Neutrophil (primary cell): ENCODE results near the gene CTBP2.

Experiments
- H3K27ac ChIP-seq: fragments of 200-600 bp; sonication (generic); 2 replicates; pipeline ENCODE4 v1.5.1; 2016; ENCODE audit warnings: mild to moderate bottlenecking, moderate library complexity
- H3K27me3 ChIP-seq: fragments of 200-600 bp; sonication (generic); 2 replicates; pipeline ENCODE4 v1.6.0; 2016; ENCODE audit warnings: mild to moderate bottlenecking
- H3K36me3 ChIP-seq: fragments of 200-600 bp; sonication (generic); 2 replicates; pipeline ENCODE4 v1.5.1; 2017
- H3K4me1 ChIP-seq, 2 experiments: fragments of 200-600 bp in 1 of 2; sonication (generic) in 1 of 2; 1 replicate in 1 of 2; 2 replicates in 1 of 2; pipeline versions ENCODE4 v1.5.1 to v1.6.1; 2013 to 2016; ENCODE audit warnings: low read depth in 1 of 2, low read length in 1 of 2, mild to moderate bottlenecking in 1 of 2, moderate library complexity in 1 of 2; ENCODE audit not compliant: control insufficient read depth in 1 of 2, insufficient read depth in 1 of 2
- H3K4me3 ChIP-seq, 2 experiments: fragments of 200-600 bp in 1 of 2; sonication (generic) in 1 of 2; 1 replicate in 1 of 2; 2 replicates in 1 of 2; pipeline ENCODE4 v1.5.1; 2013 to 2016; ENCODE audit warnings: low read depth in 1 of 2, low read length in 1 of 2, mild to moderate bottlenecking in 1 of 2, moderate library complexity in 1 of 2
- H3K9me3 ChIP-seq: fragments of 200-600 bp; sonication (generic); 2 replicates; pipeline ENCODE4 v1.5.1; 2016
- CTCF ChIP-seq: fragments of 200-600 bp; sonication (generic); IDR thresholded peaks from 2 replicates; pipeline ENCODE4 v1.5.1; 2016; ENCODE audit warnings: antibody characterized with exemption

Gene CTBP2

GRCh38 chr10:125114761-125115391 lies 45.5 kb downstream of the CTBP2 start:
- H3K4me1 ChIP-seq = peaks cover 8 to 16% of the 10 kb centered on the region in 2 experiments
- H3K27ac ChIP-seq = no peak overlapping the region
- no peak for TF ChIP-seq CTCF
- no peaks in the 10 kb centered on the region for H3K27me3 ChIP-seq
- peaks cover 7% of the 10 kb centered on the region for H3K36me3 ChIP-seq
- H3K9me3 ChIP-seq = no peaks in the 10 kb centered on the region
- no peak overlapping the region for H3K4me3 ChIP-seq

- no peak for TF ChIP-seq CTCF
Measured at GRCh38 chr10:125113691-125114371, 46.5 kb downstream of the CTBP2 start.

DNA sequence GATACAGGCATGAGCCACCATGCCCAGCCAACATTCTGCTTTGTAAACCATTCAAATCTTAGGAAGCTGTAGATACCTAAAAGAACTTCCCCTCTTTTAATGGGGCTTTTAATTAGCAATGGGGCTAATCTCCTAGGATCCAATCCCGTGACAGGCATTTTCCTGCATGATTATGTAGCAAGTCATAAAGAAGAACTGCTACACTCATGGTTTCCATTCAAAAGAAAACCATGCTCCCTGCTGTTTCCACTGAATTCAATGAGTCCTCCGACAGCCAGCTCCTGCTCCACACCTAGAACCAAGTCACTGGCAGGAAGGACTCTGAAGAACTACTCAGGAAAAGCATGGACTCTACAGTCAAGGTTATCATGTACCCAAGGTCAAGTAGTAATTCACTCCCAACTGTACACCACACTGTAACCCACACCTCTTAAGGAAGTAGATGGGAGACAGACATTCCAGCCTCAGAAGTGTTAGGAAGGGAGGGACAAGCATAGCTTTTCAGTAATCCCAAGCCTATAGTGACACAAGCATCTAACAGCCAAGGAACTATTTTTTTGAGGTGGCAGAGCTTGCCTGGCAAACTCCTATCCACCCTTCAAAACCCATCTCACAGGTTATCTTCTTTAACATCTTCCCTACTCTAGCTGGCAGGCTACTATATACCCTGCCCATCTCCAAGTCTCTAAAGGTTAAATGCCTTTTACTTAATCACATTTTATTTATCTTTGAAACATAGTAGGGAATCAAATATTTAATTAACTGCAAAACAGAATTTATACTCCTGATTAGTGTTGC lies 47.5 kb downstream of the CTBP2 start:
- no peak for TF ChIP-seq CTCF
- no peaks in the 10 kb centered on the region for H3K27me3 ChIP-seq
- H3K27ac ChIP-seq = no peak overlapping the region
- H3K36me3 ChIP-seq = peaks cover 26% of the 10 kb centered on the region
- no peaks in the 10 kb centered on the region for H3K9me3 ChIP-seq
- no peak overlapping the region for H3K4me3 ChIP-seq
- H3K4me1 ChIP-seq = peaks cover 21 to 30% of the 10 kb centered on the region in 2 experiments

More at GRCh38 chr10:125113691-125114371, 46.5 kb downstream of the CTBP2 start:
- Histone ChIP-seq H3K27me3 (no peaks in the 10 kb centered on the region), H3K4me3 (no peak overlapping the region), H3K9me3 (no peaks in the 10 kb centered on the region), H3K27ac (no peak overlapping the region), H3K4me1 (peaks cover 13 to 24% of the 10 kb centered on the region in 2 experiments), H3K36me3 (peaks cover 17% of the 10 kb centered on the region)

DNA sequence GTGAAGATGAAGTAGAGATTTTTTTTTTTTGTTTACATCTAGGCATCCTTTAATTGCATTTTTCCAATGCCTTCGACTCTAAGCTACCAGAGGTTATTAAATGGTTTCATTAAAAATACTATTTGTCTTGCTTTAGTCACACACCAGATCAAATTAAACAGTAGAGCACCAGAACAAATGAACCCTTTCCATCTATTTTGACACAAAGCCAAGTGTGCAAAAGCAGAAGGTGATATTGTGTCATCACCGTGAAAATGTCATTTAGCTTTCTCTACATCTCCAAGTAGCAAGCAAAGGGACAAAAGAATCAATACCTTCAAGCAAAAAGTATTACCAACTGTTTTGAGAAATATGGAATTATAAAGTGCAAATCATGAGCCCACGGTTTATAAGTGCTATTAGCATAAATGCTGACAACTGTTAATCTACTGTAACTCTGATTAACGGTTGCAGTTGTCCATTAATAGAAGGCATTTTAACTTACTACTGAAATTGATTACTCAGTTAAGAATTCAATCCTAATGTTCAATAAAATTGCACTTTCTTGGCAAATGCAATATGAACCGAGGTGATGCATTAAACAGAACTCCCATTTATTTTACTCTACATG lies 49.1 kb downstream of the CTBP2 start:
- Histone ChIP-seq H3K4me1 (peaks cover 27 to 39% of the 10 kb centered on the region in 2 experiments), H3K27ac (peak overlapping the region; percentile 50), H3K4me3 (no peak overlapping the region), H3K36me3 (peaks cover 42% of the 10 kb centered on the region), H3K27me3 (no peaks in the 10 kb centered on the region), H3K9me3 (no peaks in the 10 kb centered on the region)
- TF ChIP-seq CTCF = no peak

GRCh38 chr10:125107965-125108580 lies 52.3 kb downstream of the CTBP2 start:
- no peak for TF ChIP-seq CTCF
- Histone ChIP-seq H3K27me3 (no peaks in the 10 kb centered on the region), H3K36me3 (peaks cover 47% of the 10 kb centered on the region), H3K4me3 (no peak overlapping the region), H3K4me1 (peaks cover 36 to 59% of the 10 kb centered on the region in 2 experiments), H3K27ac (no peak overlapping the region), H3K9me3 (no peaks in the 10 kb centered on the region)
